Stimulated activated CD4-positive, alpha-beta T cell treated with anti-CD3 and anti-CD28 coated beads, TNF-alpha, amount 100 ng/mL, for 24 hours (primary cell): ENCODE data around the gene RGS11.

Experiments
- DNase-seq, 3 experiments: peaks; one replicate each; pipeline ENCODE4 v3.0.0-alpha.2; 2020; ENCODE audit warnings: low read depth in 3 of 3

The RGS11 gene

DNA sequence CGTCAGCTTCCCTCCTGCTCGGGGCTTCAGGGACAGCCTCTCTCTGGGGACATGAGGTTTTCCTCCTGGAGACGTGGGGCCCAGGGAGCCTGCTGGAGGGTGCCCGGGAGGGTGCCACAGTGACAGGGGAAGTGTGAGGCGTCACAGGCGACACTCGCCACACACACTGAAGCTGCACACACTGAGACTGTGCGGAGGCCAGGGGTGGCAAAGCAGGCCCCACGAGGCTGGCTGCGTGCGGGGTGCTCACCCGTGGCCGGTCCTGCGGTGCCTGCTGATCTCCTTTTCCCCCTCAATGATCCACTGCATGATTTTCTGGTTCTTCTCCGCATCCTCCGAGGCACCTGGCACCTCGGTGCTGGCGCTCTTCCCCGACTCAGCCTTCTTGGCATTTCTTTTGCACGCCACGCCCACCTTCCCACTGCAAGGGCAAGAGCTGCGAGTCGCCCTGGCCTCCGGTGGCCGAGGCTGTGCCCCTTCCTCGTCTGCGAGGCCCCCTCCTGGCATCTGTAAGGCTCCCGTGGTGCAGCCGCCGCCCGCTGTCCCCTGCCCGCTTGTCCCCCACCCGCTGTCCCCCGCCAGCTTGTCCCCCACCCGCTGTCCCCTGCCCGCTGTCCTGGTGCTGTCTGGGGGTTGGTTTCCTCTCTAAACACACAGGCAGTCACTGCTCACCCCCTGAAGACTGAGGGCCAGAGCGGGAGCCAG is 21.2 kb upstream of the RGS11 start:
- DNase-seq, result no peak

DNA sequence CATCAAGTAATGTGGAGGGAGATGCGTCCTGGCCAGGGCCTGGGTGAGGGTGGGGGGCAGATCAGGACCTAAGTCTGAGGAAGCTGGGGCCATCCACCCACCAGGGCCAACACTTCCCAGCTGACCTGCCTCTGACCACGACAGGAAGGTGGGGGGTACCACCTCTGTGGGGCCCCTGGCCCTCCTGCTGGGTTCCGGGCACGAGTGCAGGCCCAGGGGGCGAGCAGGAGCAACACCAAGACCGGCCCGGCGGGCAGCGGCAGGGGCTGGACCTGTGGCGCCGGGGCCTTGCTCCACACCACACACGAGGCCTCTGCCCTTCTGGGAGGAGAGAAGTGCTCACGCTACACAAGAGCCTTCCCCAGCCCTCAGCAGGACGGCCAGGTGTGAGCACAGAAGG is 20.5 kb upstream of the RGS11 start:
- no peak for DNase-seq

DNA sequence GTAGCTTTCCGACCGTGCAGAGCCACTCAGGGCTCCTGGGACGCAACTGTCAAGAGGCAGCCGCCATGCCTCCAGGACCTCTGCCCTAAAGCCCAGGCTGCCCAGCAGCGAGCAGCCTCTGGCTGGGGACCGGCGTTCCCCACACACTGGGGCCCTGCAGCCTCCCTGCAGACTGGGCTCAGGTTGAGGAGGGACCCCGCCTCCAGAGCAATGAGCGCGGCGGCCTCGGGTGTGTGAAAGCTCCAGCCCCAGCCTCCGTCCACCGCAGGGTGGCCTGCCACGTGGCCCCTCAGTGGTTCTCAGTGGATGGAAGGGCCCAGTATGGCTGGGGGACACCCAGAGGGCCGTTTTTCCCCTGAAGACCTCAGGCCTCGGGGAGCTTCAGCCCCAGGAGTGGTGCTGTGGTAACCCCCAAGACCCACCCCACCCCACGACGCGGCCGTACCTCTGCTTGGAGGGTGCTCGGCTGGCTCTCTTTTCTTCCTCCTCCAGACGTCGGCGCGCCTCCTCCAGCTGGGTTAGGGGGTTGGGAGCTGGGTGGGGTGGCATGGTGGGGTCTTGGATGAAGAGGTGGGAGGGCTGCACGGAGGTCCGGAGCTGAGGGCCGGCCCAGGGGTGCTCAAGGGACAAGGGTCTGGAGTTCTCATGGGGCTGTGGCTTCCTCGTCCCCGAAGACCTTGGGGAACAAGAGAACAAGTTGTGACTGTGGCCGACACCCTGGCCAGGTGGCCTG is 17.5 kb upstream of the RGS11 start:
- no peak for DNase-seq

DNA sequence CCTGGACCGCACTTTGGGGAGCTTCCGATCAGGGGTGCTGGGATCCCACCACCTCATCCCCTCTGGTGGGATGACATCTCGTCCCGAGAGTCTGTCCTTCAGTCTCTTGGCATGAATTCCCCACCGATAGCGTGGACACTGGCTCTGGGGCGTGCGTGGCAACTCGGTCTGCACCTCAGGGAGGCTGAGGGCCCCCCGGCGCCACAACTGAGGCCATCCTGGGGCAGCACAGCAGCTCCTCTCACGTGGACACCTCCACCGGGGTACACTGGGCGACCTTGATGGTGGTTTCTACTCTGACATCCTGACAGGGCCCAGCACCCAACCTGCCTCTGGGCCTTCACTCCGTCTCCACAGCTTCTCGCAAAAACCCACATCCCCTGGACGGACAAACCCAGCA is 15.8 kb upstream of the RGS11 start:
- no peak for DNase-seq

DNA sequence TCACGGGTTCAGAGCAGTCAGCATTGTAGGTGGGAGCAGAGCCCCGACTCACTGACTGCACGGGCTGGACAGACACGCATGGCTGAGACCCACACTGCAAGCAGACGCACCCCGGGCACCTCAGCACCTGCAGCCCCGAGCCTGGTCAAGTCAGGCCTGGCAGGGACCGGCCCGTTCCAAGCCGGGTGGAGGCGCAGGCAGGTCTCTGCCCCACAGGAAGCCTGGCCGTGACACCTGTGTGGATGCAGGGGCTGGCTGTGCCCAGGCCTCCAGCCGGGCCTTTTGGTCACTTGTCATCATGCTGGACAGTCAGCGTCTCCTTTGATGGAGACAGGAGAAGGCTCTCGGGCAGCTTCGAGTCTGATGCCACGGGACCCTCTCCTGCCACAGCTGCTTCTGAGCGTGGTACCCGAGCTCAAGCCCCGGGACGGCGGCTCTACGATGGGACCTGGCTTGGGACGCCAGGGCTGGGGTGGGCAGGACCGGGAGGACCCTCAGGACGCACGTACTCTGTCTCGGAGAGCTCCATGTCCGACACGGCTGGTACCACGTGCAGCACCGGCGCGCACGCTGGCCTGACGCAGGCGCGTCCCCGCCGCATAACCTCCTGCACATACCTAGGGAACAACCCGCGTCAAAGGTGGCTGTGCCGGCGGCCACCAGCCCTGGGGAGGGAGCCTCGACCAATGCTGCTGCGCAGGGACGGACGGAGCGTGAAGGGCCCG is 15.1 kb upstream of the RGS11 start:
- DNase-seq, result no peak

DNA sequence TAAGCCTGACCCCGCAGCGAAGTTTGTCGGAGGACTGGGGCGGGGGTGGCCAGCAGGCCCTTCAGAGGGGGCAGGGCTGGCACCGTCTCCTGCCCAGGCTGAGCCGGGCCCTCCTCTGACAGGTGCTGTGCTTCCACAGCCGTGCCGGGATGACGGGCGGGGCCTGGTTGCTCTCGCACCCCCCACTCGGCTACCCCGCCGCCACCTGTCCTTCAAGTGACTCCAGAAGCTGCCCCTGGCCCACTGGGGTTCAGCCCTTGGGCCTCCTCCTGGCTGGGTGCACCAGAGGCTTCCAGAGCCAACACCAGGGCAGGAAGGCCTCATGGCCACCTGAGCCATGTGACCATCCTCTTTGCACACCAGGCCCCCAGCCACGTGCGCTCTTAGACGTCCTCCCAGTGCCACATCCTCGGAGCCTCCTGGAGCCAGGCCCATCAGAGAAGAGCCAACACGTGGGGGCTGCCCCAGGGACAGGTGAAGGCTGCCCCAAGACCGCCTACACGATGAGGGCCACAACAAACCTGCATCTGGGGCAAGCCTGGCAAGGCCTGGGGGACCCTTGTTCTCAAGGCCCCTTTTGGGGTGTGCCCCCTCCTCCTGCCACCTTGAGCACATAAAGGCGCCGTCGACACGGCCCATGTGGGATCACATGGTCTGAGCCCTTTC is 14.4 kb upstream of the RGS11 start:
- no peak for DNase-seq

DNA sequence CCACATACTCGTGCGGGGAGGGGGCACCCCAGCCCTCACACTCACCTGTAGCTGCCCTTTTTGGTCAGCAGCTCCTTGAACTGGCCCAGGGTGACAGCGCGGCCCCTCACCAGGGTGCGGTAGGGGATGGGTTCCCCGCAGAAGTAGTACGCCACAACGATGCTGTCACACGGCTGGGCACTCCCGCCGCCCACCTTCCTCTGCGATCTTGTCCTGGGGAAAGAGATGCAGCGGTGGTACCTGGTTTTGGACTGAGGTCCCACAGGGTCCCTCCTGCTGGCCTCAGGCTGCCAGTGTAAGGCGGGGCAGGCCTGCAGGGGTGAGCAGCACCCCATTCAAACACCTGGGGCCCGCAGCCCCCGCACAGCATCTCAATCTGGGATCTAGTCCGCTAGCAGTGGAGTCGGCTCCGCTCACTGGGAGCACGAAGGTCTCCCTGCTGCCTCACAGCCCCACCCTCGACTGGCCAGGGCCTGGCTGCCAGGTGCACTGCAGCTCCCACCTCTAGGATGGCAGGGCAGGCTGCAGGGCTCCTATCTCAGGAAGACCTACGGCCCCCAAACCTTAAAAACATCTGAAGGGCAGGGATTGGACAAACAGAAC is 13.8 kb upstream of the RGS11 start:
- no peak for DNase-seq

DNA sequence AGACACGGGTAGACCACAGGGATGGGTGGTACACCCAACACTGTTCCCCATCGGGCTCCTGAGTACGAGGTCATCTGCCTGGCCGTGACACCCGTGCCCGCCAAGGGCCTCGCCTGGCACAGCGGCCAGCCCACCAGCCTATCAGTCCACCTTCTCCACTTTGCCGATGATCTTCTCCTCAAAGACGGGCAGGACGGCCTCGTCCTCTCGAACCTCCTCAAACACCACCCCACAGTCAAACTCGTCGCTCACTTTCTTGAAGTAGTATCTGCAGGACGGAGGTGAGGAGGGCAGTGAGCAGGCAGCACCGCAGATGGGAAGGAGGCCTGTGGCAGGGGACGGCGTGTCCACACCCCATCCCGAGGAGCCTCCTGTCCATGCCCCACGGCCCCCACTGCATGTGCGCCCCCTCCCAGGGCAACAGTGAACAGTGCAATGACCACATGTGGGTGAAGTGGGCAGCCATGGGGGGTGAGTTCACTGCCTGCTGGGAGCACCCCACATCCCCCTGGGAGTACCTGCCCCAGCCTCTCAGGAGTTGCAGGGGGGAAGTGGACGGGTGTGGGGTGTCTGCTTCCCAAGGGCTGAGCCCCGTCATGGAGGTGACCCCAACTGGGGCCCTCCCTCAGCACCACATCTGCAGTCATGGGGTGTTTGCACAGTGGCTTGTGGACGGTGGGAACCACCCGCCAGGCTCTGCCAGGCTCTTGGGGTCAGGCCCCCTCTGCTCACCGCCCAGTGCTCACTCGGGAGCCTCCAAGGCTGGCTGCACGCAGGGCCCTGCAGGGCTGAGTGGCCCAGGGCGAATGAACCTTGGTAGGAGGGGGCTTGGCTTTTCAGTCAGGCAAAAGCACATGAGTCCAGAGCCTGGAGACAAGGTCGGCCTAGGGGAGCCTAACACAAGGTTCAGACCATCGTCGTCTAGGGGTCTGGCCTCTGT is 12.5 kb upstream of the RGS11 start:
- no peak for DNase-seq

DNA sequence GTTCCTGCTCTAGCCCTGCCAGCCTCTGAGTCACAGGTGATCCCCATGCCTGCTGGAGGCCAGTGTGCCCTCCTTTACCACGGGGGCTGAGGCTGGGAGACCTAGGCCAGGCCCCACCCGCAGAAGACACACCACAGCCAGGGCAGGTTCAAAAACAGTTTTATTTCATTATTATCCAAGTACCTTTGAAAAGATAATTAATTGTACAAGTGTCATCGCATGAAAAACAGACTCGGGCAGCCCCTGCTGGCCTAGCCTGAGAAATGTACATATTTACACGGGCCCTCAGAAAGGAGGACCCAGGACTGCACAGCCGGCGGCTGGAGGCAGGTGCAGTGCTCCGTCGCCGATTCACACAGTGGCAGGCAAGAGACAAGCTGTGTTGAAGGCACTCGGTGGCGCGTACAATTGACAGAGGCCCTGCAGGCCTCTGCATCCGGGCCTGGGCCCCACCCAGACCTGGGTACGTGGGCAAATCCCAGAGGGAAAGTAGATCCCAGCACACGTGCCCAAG is 11.6 kb upstream of the RGS11 start:
- DNase-seq, result no peak

DNA sequence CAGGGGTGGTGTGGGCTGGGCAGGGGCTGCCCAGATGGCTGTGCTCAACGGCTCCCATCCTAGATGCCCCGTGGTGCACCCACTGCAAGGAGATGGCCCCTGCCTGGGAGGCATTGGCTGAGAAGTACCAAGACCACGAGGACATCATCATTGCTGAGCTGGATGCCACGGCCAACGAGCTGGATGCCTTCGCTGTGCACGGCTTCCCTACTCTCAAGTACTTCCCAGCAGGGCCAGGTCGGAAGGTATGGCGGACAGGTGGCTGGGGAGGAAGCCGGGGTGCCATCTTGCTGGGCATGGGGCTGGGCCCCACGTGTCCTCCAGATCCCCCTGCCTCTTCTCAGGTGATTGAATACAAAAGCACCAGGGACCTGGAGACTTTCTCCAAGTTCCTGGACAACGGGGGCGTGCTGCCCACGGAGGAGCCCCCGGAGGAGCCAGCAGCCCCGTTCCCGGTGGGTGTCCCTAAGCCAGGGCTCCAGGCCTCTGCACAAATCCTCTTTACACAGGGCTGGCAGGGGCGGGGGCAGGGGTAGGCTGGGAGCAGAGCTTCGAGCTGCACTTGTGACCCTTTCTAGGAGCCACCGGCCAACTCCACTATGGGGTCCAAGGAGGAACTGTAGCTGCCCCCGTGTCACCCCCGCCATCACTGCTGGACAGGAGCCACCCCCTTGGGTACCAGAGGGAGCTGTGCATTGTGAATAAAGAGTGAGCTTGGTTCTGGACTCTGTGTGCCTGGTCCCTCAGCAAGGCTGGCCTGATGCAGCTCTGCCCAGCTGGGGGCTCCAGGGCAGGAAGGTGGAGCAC is 10.9 kb upstream of the RGS11 start:
- no peak for DNase-seq

DNA sequence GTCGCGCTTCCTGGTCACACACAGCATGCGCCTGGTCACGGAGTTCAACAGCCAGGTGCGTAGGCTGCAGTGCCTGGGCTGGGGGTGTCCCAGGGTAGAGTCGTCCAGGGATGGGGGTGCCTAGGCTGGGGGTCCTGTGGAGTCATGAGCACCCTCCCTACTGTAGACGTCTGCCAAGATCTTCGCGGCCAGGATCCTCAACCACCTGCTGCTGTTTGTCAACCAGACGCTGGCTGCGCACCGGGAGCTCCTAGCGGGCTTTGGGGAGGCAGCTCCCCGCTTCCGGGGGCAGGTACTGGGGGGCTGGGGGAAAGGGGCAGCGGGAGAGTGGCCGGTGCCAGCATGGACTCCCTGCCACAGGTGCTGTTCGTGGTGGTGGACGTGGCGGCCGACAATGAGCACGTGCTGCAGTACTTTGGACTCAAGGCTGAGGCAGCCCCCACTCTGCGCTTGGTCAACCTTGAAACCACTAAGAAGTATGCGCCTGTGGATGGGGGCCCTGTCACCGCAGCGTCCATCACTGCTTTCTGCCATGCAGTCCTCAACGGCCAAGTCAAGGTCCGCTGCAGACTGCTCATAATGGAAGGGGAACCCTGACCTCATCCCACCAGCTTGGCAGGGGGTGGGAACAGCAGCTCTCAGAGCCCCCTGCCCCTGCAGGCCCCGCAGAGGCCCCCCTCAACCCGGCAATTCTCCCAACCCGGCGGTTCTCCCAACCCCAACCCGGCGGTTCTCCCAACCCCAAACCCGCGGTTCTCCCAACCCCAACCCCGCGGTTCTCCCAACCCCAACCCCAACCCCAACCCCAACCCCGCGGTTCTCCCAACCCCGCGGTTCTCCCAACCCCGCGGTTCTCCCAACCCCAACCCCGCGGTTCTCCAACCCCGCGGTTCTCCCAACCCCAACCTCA is 9.7 kb upstream of the RGS11 start:
- DNase-seq, result no peak

DNA sequence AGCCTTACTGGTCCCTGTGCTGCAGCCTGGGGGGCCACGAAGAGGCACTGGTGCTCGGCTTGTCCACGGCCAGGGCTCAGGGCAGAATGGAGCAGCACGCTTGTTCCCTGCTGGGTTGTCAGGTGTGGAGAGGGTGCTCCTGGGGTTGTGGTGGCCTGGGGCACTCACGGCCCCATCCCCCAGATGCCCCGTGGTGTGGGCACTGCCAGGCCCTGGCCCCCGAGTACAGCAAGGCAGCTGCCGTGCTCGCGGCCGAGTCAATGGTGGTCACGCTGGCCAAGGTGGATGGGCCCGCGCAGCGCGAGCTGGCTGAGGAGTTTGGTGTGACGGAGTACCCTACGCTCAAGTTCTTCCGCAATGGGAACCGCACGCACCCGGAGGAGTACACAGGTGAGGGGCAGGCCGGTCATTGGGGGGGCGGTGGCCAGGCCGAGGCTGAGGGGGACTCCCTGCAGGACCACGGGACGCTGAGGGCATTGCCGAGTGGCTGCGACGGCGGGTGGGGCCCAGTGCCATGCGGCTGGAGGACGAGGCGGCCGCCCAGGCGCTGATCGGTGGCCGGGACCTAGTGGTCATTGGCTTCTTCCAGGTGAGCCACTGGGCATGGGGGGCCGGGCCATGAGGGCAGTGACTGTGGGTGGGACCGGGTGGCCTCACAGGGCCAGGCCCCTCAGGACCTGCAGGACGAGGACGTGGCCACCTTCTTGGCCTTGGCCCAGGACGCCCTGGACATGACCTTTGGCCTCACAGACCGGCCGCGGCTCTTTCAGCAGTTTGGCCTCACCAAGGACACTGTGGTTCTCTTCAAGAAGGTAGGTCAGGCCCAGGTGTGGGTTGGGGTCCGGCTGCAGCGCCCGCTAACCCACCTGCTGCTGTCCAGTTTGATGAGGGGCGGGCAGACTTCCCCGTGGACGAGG is 8.7 kb upstream of the RGS11 start:
- no peak for DNase-seq

DNA sequence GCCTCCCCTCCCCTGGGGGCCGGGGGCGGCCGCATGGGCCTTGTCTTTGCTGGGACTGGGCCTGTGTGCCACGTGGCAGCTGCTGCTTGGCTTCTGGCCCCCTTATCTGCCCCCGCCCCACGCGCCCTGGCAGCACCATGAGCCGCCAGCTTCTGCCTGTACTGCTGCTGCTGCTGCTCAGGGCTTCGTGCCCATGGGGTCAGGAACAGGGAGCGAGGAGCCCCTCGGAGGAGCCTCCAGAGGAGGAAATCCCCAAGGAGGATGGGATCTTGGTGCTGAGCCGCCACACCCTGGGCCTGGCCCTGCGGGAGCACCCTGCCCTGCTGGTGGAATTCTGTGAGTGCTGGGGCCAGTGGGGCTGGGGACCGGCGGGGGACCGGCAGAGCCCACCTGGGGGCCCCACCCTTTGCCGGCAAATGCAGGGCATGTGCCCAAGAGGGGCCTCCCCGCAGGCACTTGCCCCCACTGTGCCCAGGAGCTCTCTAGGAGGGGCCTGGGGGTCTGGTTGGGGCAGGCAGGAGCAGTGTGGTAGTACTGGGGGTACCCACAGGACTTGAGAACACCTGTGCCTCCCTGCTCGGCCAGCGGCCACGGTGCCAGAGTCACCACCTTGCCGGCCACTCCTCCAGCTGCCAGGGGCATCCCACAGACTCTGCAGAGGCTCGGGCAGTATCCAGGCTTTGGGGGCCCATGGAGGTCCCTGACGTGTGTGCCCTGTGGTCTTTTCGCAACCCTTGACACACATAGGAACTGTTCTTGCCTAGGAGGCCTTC is 7.5 kb upstream of the RGS11 start, which contains the start of gene PDIA2:
TSS of gene PDIA2 (plus strand) at position 132 of the 773 bp plus-strand sequence. CDS start at position 138, 6 bp downstream.
- DNase-seq, result no peak

DNA sequence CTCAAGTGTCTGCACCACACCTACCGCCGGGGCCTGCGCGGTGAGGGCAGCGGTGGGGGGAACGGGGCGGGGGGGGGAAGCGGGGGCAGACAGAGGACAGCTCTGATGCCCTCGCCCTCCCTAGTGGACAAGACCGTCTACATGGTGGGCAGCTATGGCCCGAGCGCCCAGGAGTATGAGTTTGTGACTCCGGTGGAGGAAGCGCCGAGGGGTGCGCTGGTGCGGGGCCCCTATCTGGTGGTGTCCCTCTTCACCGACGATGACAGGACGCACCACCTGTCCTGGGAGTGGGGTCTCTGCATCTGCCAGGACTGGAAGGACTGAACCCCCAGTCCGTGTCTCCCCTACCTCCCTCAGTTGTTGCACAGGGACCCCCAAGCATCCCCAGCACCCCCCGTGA is 6.7 kb upstream of the RGS11 start:
- no peak for DNase-seq

DNA sequence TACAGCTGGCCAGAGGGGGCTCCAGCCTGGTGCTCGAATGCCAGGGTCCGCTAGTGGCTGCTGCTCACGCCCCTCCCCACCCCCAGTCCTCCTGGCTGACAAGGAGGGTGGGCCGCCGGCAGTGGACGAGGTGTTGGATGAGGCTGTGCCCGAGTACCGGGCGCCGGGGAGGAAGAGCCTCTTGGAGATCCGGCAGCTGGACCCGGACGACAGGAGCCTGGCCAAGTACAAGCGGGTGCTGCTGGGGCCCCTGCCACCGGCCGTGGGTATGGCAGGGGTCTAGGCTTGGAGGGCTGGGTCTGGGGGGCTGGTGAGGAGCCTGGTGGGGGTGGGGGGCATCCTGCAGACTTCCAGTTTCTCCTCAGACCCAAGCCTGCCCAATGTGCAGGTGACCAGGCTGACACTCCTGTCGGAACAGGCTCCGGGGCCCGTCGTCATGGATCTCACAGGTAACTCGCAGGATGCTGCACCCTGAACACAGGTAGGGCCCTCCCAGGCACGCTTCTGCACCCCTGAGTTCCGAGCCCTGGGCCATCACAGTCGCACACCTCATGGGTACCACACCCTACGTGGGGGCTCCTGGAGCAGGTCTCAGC is 6.0 kb upstream of the RGS11 start:
- DNase-seq, result no peak

DNA sequence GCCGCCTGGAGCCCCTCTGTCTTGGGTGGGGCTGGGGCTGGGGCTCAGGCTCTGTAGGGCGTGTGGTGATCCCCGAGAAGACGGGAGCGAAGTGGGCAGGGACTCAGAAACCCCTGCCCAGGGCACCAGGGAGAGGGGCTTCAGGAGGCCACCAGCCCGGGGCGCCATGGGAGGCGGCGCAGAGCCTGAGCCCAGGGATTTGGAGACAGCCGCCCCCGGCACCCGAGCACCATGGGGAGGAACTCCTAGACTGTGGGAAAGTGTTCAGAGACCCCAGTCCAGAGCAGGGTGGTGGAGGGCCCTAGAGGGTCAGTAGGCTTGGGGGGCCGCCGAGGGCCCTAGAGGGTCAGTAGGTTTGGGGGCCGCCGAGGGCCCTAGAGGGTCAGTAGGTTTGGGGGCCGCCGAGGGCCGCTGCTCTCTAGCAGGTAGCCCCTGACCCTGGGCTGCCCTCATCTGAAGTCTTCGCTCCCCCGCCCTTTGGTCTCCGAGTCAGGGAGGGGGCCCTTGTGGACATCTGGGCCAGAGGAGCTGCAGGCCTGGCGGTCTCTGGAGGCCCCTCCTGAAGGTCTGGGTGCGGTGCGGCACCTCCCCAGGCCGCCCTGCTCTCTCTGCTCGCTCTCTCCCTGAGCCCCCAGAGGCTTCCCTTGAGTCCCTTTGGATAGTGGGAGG is 5.4 kb upstream of the RGS11 start:
- no peak for DNase-seq
